ENCODE results near the gene PIN4. TPM values are rescaled to one million over a fixed set of nuclear protein-coding genes. Genes with fewer than 3 reads are reported as not detected.

Gene PIN4
- polyA plus RNA-seq, 2 of the 4 experiments (the other 2 are of a cell fraction), result 43.4 to 105 TPM

DNA sequence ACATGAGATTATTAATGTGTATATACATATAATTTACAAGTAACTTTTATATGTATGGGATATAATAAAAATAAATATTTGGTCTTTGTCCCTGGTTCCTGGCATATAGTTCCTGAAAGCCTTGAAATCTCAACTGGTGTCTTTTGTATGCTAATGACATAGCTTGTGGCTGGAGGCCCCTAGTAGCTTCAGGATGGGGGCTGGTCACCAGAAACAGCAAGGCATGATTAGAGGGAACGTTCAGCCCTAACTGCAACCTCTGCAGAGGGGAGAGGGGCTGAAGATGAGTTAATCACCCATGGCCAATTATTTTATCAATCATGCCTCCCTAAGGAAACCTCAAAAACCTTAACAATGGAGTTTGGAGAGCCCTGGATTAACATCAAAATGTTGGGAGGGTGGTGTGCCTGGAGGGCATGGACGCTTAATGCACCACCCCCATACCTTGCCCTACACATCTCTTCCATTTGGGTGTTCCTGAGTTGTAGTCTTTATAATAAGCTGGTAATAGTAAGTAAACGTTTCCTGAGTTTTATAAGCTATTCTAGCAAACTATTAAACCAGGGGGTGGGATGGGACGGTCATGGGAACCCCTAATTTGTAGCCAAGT is 21.3 kb downstream of the PIN4 start:
- H3K9me3 ChIP-seq, result no peaks in the 10 kb centered on the region
- FAIRE-seq (no peak), DNase-seq (ENCODE audit: low read depth in 1 of 2, low spot score in 1 of 2) (no peak), ATAC-seq (no peak)
- TF ChIP-seq EHMT2 (IDR thresholded peaks at IDR 0.05; ENCODE audit: low read depth) (no peak), TP53 (CRISPR knock-in tag; IDR thresholded peaks at IDR 0.05) (no peak), NR3C1 (IDR thresholded peaks at IDR 0.05) (no peak), JUNB (IDR thresholded peaks at IDR 0.05) (no peak), ZNF302 (CRISPR knock-in tag; IDR thresholded peaks at IDR 0.05) (no peak), RARB (CRISPR knock-in tag; IDR thresholded peaks at IDR 0.05) (no peak), ZFP36 (IDR thresholded peaks at IDR 0.05; ENCODE audit: borderline replicate concordance, partially characterized antibody) (no peak), EP300 (IDR thresholded peaks at IDR 0.05) (no peak), HES2 (IDR thresholded peaks at IDR 0.05) (no peak)
- TF ChIP-seq, protein P1, sequence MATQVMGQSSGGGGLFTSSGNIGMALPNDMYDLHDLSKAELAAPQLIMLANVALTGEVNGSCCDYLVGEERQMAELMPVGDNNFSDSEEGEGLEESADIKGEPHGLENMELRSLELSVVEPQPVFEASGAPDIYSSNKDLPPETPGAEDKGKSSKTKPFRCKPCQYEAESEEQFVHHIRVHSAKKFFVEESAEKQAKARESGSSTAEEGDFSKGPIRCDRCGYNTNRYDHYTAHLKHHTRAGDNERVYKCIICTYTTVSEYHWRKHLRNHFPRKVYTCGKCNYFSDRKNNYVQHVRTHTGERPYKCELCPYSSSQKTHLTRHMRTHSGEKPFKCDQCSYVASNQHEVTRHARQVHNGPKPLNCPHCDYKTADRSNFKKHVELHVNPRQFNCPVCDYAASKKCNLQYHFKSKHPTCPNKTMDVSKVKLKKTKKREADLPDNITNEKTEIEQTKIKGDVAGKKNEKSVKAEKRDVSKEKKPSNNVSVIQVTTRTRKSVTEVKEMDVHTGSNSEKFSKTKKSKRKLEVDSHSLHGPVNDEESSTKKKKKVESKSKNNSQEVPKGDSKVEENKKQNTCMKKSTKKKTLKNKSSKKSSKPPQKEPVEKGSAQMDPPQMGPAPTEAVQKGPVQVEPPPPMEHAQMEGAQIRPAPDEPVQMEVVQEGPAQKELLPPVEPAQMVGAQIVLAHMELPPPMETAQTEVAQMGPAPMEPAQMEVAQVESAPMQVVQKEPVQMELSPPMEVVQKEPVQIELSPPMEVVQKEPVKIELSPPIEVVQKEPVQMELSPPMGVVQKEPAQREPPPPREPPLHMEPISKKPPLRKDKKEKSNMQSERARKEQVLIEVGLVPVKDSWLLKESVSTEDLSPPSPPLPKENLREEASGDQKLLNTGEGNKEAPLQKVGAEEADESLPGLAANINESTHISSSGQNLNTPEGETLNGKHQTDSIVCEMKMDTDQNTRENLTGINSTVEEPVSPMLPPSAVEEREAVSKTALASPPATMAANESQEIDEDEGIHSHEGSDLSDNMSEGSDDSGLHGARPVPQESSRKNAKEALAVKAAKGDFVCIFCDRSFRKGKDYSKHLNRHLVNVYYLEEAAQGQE (IDR thresholded peaks at IDR 0.05), result no peak
- TF ChIP-seq, protein P2, sequence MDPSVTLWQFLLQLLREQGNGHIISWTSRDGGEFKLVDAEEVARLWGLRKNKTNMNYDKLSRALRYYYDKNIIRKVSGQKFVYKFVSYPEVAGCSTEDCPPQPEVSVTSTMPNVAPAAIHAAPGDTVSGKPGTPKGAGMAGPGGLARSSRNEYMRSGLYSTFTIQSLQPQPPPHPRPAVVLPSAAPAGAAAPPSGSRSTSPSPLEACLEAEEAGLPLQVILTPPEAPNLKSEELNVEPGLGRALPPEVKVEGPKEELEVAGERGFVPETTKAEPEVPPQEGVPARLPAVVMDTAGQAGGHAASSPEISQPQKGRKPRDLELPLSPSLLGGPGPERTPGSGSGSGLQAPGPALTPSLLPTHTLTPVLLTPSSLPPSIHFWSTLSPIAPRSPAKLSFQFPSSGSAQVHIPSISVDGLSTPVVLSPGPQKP (IDR thresholded peaks at IDR 0.05; ENCODE audit: low read depth, low read length), result no peak
- peak overlapping the region in 1 of 2 experiments; percentile 41; a peak in 1 of 6 replicates for H3K27ac ChIP-seq
- WGBS (ENCODE audit: missing lambda C conversion rate), result 90% methylated on average over 4 of the region's 4 CpGs
- no peak overlapping the region for H3K4me3 ChIP-seq
- H3K4me2 ChIP-seq, result no peak overlapping the region
- CTCF ChIA-PET, result interaction anchor here (1.7 kb wide), 1 partner anchor 76 kb away, joined by 8 read pairs; no protein-coding TSS in a partner anchor
- H3K4me1 ChIP-seq, result peaks cover 18% of the 10 kb centered on the region
- POLR2A ChIA-PET, result interaction anchor here (1.0 to 1.8 kb wide), 2 partner anchors 22 to 36 kb away, joined by 3 to 8 read pairs; partner anchors contain the start of genes ERCC6L and PIN4

DNA sequence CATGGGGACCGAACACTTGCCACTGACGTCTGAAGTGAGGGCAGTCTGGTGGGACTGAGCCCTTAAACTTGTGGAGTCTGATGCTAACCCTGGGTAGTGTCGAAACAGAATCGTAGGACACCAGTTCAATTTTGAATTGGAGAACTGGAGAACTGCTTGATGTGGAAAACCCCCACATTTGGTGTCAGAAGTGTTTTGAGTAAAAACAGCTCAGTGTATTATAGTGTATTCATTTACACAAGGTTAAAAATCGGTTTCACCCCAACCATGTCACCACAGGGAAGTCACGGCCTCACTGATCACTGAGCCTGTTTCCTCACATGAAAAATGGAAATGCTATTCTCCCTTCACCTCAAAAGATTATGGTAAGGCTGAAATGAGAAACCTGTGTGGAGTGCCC is 21.9 kb downstream of the PIN4 start:
- peaks cover 18% of the 10 kb centered on the region for H3K4me1 ChIP-seq
- WGBS (ENCODE audit: missing lambda C conversion rate), result 91% methylated on average over 6 of the region's 6 CpGs
- DNase-seq (ENCODE audit: low read depth in 1 of 2, low spot score in 1 of 2), result no peak
- H3K9me3 ChIP-seq, result no peaks in the 10 kb centered on the region
- no peak overlapping the region for H3K27ac ChIP-seq
- no peak for ATAC-seq
- H3K4me2 ChIP-seq, result no peak overlapping the region
- ChIA-PET POLR2A (interaction anchor here (1.0 to 1.1 kb wide), 2 partner anchors 22 to 35 kb away, joined by 3 read pairs; partner anchors contain the start of genes ERCC6L and PIN4), CTCF (no interaction called here)
- H3K4me3 ChIP-seq, result no peak overlapping the region
- TF ChIP-seq FOXS1 (CRISPR knock-in tag; IDR thresholded peaks at IDR 0.05), result no peak
- no peak for TF ChIP-seq FOSL2 (IDR thresholded peaks at IDR 0.05)
- no peak for TF ChIP-seq FOSL2 (CRISPR knock-in tag; IDR thresholded peaks at IDR 0.05)
- no peak for TF ChIP-seq PBX3 (IDR thresholded peaks at IDR 0.05)
- TF ChIP-seq, protein P2 (IDR thresholded peaks at IDR 0.05; ENCODE audit: low read depth, low read length), result no peak
- TF ChIP-seq KDM1A (IDR thresholded peaks at IDR 0.05; ENCODE audit: low read depth), result no peak
- TF ChIP-seq NR3C1 (IDR thresholded peaks at IDR 0.05), result no peak
- FAIRE-seq, result peak; percentile 46
